IPS-11a (cell line): ENCODE measurements around the gene TTYH2.

Source experiments
- H3K4me3 ChIP-seq: one replicate; pipeline ENCODE4 v1.5.1; 2013; ENCODE audit warnings: low read depth, low read length, control low read depth

The TTYH2 gene

GRCh38 chr17:74231928-74232907, 18.8 kb downstream of the TTYH2 start:
- H3K4me3 ChIP-seq, result no peak overlapping the region

- no peak overlapping the region for H3K4me3 ChIP-seq
Measured at GRCh38 chr17:74233937-74234336, 20.6 kb downstream of the TTYH2 start.

DNA sequence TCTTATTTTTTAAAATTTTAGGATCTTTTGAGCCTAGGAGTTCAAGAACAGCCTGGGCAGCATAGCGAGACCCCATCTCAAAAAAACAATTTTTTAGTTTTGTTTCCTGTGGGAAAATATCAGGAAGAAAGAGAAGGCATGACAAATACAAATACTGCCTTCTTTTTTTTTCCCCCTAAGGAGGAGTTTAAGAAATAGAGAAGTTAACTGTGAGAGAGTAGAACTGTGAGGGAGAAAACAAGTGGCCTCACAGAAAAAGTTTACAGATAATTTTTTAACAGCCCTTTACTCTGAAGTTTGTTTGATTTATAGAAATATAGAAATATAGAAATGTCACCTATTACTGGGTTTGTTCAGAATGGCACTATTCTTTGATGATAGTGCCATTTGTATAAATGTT, 21.1 kb downstream of the TTYH2 start:
- no peak overlapping the region for H3K4me3 ChIP-seq

GRCh38 chr17:74235040-74235581, 21.7 kb downstream of the TTYH2 start:
- H3K4me3 ChIP-seq, result no peak overlapping the region

DNA sequence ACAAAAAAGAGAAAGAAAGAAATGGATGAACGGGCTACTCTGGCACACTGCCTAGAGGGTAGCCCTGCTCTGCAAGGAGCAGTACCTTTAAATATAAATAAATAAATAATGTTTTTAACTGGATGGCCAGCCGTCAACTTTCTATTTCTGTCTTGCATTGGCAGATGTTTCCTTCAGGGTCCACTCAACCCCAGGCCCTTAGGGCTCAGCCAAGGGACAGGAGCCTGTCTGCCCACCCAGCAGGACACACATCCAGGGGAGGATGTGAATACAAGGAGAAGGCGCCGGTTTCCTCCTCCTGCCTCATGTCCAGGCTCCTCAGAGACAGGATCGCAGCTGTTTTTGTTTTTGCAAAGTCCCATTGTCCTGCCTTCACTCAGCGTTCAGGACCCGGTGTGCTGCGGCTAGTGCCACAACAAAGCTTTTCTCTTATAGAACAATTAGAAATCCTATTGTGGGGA, 22.6 kb downstream of the TTYH2 start:
- H3K4me3 ChIP-seq, result no peak overlapping the region

DNA sequence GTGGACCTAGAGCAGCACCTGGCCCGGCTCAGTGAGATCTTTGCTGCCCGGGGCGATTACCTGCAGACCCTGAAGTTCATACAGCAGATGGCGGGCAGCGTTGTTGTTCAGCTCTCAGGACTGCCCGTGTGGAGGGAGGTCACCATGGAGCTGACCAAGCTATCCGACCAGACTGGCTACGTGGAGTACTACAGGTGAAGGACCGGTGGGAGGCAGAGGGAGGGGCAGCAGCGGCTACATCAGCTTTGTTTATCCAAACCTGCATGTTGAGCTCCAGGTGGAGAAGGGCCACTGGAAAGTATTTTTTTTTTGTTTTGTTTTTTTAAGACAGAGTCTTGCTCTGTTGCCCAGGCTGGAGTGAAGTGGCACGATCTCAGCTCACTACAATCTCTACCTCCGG, 23.9 kb downstream of the TTYH2 start:
- H3K4me3 ChIP-seq, result no peak overlapping the region

- H3K4me3 ChIP-seq, result no peak overlapping the region
Measured at GRCh38 chr17:74239172-74239571, 25.8 kb downstream of the TTYH2 start.

GRCh38 chr17:74240618-74241205, 27.3 kb downstream of the TTYH2 start:
- H3K4me3 ChIP-seq, result no peak overlapping the region

- no peak overlapping the region for H3K4me3 ChIP-seq
Measured at GRCh38 chr17:74241431-74241830, 28.1 kb downstream of the TTYH2 start.

DNA sequence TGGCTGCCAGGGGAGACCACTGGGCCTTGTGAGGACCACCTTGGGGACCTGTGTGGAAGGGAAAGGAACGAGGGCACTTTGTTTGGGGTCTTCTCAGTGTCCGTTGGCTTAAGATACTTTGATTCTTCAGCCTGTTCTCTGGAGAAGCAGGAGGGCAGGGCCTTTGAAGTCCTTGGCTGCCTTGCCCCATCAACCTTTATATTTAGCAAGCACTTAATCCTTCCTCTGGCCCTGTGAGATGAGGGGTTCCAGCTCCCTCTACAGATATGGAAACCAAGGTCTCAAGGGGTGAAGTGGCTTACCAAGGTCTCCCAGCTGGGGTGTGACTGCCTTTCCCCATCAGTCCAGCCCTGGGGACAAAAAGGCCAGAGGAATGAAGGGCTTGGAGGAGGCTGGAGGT, 28.5 kb downstream of the TTYH2 start:
- no peak overlapping the region for H3K4me3 ChIP-seq

DNA sequence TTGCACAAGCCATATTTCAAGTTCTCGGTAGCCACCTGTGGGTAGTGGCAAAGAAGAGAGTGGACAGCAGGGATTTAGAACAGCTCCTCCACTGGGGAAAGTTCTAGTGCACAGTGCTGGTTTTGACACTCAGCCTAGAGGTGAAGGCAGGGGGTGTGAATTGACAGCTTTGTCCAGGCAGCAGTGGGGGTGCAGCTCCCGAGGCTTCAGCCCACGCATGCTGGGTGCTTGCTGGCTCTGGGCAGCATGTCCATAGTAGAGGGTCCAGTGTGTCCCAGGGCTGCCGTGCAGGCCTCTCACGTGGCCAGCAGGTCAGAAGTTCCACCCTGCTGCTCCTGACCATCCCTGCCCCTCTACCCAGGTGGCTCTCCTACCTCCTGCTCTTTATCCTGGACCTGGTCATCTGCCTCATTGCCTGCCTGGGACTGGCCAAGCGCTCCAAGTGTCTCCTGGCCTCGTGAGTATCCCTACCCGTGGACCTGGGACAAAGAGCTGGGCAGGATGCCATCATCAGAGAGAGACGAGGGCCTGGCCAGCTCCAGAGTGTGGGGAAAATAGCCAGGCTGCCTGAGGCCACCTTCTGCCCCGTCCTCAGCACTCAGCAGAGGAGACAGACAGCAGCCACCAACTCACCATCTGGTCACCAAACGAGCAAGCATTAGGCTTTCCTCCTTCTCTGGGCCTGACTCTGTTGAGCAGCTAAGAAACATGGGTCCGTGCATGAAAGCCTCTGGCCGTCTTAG, 29.8 kb downstream of the TTYH2 start:
- no peak overlapping the region for H3K4me3 ChIP-seq

- H3K4me3 ChIP-seq, result no peak overlapping the region
Measured at GRCh38 chr17:74244128-74244527, 30.8 kb downstream of the TTYH2 start.

DNA sequence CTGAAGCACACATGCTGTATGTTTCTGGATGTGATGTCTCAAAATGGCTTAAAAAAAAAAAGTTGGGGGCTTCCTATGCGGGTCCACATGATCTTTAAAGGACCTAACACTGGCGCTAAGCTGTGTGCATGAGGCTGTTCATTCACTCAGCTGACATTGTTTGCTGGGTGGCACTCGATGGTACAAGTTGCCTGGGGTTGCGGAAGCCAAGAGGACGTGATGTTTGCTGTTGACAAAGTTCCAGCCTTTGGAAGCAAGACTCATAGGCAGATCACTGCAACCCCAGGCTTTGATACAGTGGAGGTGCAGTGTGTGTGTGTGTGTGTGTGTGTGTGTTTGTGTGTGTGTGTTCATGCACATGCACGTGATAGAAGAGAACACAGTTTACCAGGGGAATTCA, 31.2 kb downstream of the TTYH2 start:
- H3K4me3 ChIP-seq, result no peak overlapping the region

DNA sequence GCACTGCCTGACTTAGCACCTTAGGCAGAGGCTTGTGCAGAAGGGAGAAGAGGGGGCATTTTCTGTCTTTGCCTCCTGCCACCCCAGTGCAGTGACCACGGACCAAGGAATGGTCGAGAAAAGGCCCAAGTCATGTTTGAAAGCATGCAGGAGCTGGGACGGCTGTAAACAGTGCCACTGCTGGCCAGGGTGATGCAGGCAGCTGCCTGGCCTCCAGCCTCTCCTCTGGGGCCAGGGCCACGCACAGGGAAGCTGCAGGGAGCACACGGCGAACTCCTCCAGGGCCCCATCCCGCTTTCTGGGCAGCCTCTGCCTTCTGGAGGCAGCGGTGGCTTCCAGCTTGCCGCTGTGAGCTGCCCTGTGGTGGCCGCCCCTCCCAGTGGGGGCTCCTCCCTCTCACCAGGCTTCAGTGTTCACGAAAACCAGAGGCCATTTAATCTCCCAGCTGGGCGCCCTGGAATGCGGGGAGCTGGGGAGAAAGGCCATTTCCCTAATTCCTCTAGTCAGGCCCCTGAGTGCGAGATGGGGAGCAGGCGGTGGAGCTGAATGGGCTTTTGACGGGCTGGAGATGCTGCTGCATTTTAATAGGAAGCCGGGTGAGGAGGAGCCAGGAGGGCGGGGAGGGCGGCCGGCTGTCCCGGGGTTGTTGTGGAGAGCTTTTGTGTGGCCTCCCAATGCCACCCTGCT, 31.9 kb downstream of the TTYH2 start:
- no peak overlapping the region for H3K4me3 ChIP-seq

GRCh38 chr17:74245871-74246270, 32.5 kb downstream of the TTYH2 start:
- H3K4me3 ChIP-seq, result no peak overlapping the region

- no peak overlapping the region for H3K4me3 ChIP-seq
Measured at GRCh38 chr17:74249590-74250270, 36.4 kb downstream of the TTYH2 start.

- H3K4me3 ChIP-seq, result no peak overlapping the region
Measured at GRCh38 chr17:74250324-74250995, 37.1 kb downstream of the TTYH2 start.

DNA sequence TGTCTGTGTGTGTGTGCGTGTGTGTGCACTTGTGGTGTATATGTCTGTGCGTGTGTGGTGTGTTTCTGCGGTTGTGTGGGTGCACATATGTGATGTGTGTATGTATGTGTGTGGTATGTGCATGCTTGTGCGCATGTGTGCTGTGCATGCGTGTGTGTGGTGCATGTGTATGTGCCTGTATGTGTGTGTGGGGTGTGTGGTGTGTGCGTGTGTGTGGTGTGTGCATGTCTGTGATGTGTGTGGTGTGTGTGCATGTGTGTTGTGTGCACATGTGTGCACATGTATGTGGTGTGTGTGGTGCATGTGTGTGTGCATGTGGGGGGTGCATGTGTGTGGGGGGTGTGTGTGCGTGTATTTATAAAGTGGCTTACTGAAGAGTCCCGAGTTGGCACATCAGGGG, 37.7 kb downstream of the TTYH2 start:
- no peak overlapping the region for H3K4me3 ChIP-seq

GRCh38 chr17:74251569-74251968, 38.2 kb downstream of the TTYH2 start:
- no peak overlapping the region for H3K4me3 ChIP-seq

GRCh38 chr17:74252211-74252610, 38.8 kb downstream of the TTYH2 start:
- no peak overlapping the region for H3K4me3 ChIP-seq
